ENCODE results near the gene PRDM16. TPM values are rescaled to one million over a fixed set of nuclear protein-coding genes. Genes with fewer than 3 reads are reported as not detected.
A peak's percentile ranks its signal among the peaks of the same experiment; 100 is the strongest.

Gene PRDM16
- total RNA-seq, 1 experiment from 2014 or later: 6.1 TPM

DNA sequence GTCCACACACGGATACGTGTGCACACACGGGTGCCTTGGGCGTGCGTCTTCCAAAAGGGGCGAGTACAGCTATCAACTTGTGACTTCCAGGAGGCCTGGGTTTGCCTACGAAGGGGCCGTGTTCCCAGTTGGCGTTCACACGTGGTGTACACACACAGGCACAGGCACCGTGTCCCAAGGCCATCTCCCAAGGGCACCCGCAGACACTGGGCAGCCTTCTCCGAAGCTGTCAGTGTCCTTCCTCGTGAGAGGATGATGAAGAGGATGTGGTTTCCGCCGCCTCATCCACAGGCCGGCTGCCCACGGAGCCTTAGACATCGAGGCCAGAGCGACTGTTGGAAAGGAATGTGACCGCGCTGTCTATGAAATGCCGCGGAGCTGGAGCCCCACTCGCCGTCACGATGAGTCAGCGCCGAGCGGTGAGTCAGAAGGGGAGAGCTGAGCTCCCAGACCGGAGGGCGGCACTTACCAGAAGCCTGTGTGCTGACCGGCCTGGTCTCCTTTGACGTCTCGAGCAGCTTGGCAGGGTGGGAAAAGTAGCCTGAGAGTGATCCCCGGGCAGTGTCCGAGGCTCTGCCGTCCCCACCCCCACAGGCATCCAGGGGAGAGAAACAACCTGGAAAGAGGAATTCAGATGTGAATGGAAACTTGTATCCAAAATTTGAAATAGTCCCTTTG is 244.0 kb downstream of the PRDM16 start:
- POLR2A ChIA-PET: no interaction called here
- Histone ChIP-seq H3K4me1 (ENCODE audit: control insufficient read depth in 1 of 2, insufficient read depth in 2 of 2, low read length in 2 of 2) (peaks cover 21 to 36% of the 10 kb centered on the region in 2 experiments), H3K4me3 (replicated peaks in 1 of 2; ENCODE audit: low read depth in 1 of 2, low read length in 2 of 2) (peak overlapping the region in 1 of 2 experiments; percentile 25; a peak in 2 of 4 replicates), H3K9me3 (ENCODE audit: control insufficient read depth in 1 of 2, insufficient read depth in 1 of 2, low read depth in 1 of 2, low read length in 2 of 2) (no peaks in the 10 kb centered on the region), H3K9me2 (ENCODE audit: insufficient read depth) (no peaks in the 10 kb centered on the region), H3K27ac (ENCODE audit: low read depth, low read length) (peak overlapping the region; percentile 62), H4K20me1 (ENCODE audit: insufficient read depth) (no peaks in the 10 kb centered on the region), H2AFZ (ENCODE audit: low read depth, low read length, poor library complexity, severe bottlenecking) (peak overlapping the region; percentile 4), H3K4me2 (ENCODE audit: low read length) (peak overlapping the region; percentile 76), H3K36me3 (ENCODE audit: control insufficient read depth in 1 of 2, insufficient read depth in 2 of 2, low read length in 2 of 2) (no peaks in the 10 kb centered on the region), H3K9ac (ENCODE audit: low read length) (peak overlapping the region; percentile 58), H3K79me2 (ENCODE audit: insufficient read depth, low read length) (no peaks in the 10 kb centered on the region), H3K27me3 (ENCODE audit: insufficient read depth, low read length) (no peaks in the 10 kb centered on the region)
- RAD21 ChIA-PET (ENCODE audit: low non-redundant PET in 1 of 2, low total read pairs in 2 of 2, uncharacterized antibody in 2 of 2, unreplicated experiment in 2 of 2): no interaction called here
- intact Hi-C loops (cut with micrococcal nuclease): no loop called here
- DNase-seq (ENCODE audit: low read depth, low spot score): peak; percentile 88
- ATAC-seq: peak; percentile 97
- TF ChIP-seq CEBPB (IDR thresholded peaks at IDR 0.05; ENCODE audit: low read depth) (no peak; the same call in 1 of the 2 replicates), POLR2AphosphoS5 (IDR thresholded peaks at IDR 0.05; ENCODE audit: low read depth, low read length) (peak; percentile 57), ZFX (IDR thresholded peaks at IDR 0.05) (peak; percentile 39; the same call in 1 of the 2 replicates), YY1 (IDR thresholded peaks at IDR 0.05; ENCODE audit: extremely low read depth, insufficient replicate concordance, low read depth, low read length) (no peak), FOSL1 (IDR thresholded peaks at IDR 0.05; ENCODE audit: low read depth) (peak; percentile 99), TCF7L2 (IDR thresholded peaks at IDR 0.05; ENCODE audit: borderline replicate concordance, extremely low read depth, insufficient read depth, insufficient read length) (peak; percentile 94), ZNF274 (IDR thresholded peaks at IDR 0.05; ENCODE audit: low read depth, low read length) (no peak), SP1 (IDR thresholded peaks at IDR 0.05; ENCODE audit: low read depth) (peak; percentile 85), JUND (IDR thresholded peaks at IDR 0.05) (peak; percentile 99), SIN3A (IDR thresholded peaks at IDR 0.05; ENCODE audit: low read depth) (peak; percentile 78), POLR2A (IDR thresholded peaks at IDR 0.05; ENCODE audit: borderline replicate concordance, extremely low read depth, insufficient read depth, insufficient read length) (no peak), CBX3 (IDR thresholded peaks at IDR 0.05; ENCODE audit: low read depth) (peak; percentile 97)
- TF ChIP-seq, protein P1, sequence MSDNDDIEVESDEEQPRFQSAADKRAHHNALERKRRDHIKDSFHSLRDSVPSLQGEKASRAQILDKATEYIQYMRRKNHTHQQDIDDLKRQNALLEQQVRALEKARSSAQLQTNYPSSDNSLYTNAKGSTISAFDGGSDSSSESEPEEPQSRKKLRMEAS (IDR thresholded peaks at IDR 0.05): peak; percentile 95
- TF ChIP-seq, protein P2, sequence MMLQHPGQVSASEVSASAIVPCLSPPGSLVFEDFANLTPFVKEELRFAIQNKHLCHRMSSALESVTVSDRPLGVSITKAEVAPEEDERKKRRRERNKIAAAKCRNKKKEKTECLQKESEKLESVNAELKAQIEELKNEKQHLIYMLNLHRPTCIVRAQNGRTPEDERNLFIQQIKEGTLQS (IDR thresholded peaks at IDR 0.05): no peak
- CTCF ChIA-PET: no interaction called here
- BruUV-seq (replicated peaks): no TSS peak
